Trophoblast cell (in vitro differentiated cells and primary cell): ENCODE data around the gene A4GNT.
A peak's percentile ranks its signal among the peaks of the same experiment; 100 is the strongest.

Source experiments
- DNase-seq, 2 donors: peaks; one replicate each; pipeline ENCODE4 v3.0.0-alpha.2; 2016
- H2AFZ ChIP-seq: 2 replicates; pipeline ENCODE4 v1.6.1; 2013; ENCODE audit warnings: low read length, moderate library complexity, mild to moderate bottlenecking; ENCODE audit not compliant: insufficient read depth, poor library complexity
- H2AK5ac ChIP-seq: 2 replicates; pipeline ENCODE4 v1.6.1; 2013; ENCODE audit warnings: mild to moderate bottlenecking, low read length
- H2BK120ac ChIP-seq: 2 replicates; pipeline ENCODE4 v1.6.1; 2013; ENCODE audit warnings: low read length, mild to moderate bottlenecking, moderate library complexity; ENCODE audit not compliant: insufficient read depth, poor library complexity
- H2BK12ac ChIP-seq: 2 replicates; pipeline ENCODE4 v1.6.1; 2013; ENCODE audit warnings: mild to moderate bottlenecking, low read length, moderate library complexity
- H2BK5ac ChIP-seq: 2 replicates; pipeline ENCODE4 v1.6.1; 2013; ENCODE audit warnings: low read length, low read depth, moderate library complexity, mild to moderate bottlenecking; ENCODE audit not compliant: poor library complexity
- H3K14ac ChIP-seq: 2 replicates; pipeline ENCODE4 v1.6.1; 2013; ENCODE audit warnings: mild to moderate bottlenecking, low read length
- H3K18ac ChIP-seq: 2 replicates; pipeline ENCODE4 v1.6.1; 2013; ENCODE audit warnings: mild to moderate bottlenecking, low read length
- H3K23ac ChIP-seq: 2 replicates; pipeline ENCODE4 v1.6.1; 2013; ENCODE audit warnings: low read length
- H3K27ac ChIP-seq: 2 replicates; pipeline ENCODE4 v1.5.1; 2013; ENCODE audit warnings: low read depth, mild to moderate bottlenecking, inconsistent platforms, low read length, moderate library complexity
- H3K27me3 ChIP-seq: 2 replicates; pipeline ENCODE4 v1.6.1; 2013; ENCODE audit warnings: inconsistent platforms, mild to moderate bottlenecking, low read length, moderate library complexity; ENCODE audit not compliant: insufficient read depth
- H3K36me3 ChIP-seq, 2 experiments: 1 replicate in 1 of 2; 2 replicates in 1 of 2; pipeline ENCODE4 v1.6.1; 2013; ENCODE audit warnings: low read length in 2 of 2, mild to moderate bottlenecking in 2 of 2, moderate library complexity in 1 of 2; ENCODE audit not compliant: insufficient read depth in 2 of 2, control insufficient read depth in 1 of 2
- H3K4ac ChIP-seq: 2 replicates; pipeline ENCODE4 v1.6.1; 2013; ENCODE audit warnings: low read depth, mild to moderate bottlenecking, low read length, moderate library complexity
- H3K4me1 ChIP-seq, 2 experiments: 1 replicate in 1 of 2; 2 replicates in 1 of 2; pipeline ENCODE4 v1.6.1; 2013; ENCODE audit warnings: low read length in 2 of 2, mild to moderate bottlenecking in 2 of 2, moderate library complexity in 1 of 2; ENCODE audit not compliant: insufficient read depth in 2 of 2, control insufficient read depth in 1 of 2
- H3K4me2 ChIP-seq: 2 replicates; pipeline ENCODE4 v1.6.1; 2013; ENCODE audit warnings: inconsistent platforms, mild to moderate bottlenecking, low read length, moderate library complexity
- H3K4me3 ChIP-seq: 2 replicates; pipeline ENCODE4 v1.5.1; 2013; ENCODE audit warnings: mild to moderate bottlenecking, low read depth, low read length, inconsistent platforms
- H3K79me1 ChIP-seq: one replicate; pipeline ENCODE4 v1.6.1; 2013; ENCODE audit warnings: low read length
- H3K79me2 ChIP-seq: 2 replicates; pipeline ENCODE4 v1.6.1; 2013; ENCODE audit warnings: low read length, mild to moderate bottlenecking; ENCODE audit not compliant: control insufficient read depth, insufficient read depth, poor library complexity
- H3K9ac ChIP-seq: 2 replicates; pipeline ENCODE4 v1.6.1; 2013; ENCODE audit warnings: mild to moderate bottlenecking, low read length
- H3K9me3 ChIP-seq: 2 replicates; pipeline ENCODE4 v1.6.1; 2013; ENCODE audit warnings: low read depth, mild to moderate bottlenecking, control low read depth, inconsistent platforms, low read length; ENCODE audit not compliant: insufficient read depth
- H4K12ac ChIP-seq: 2 replicates; pipeline ENCODE4 v1.6.1; 2013; ENCODE audit warnings: low read depth, mild to moderate bottlenecking, low read length, moderate library complexity
- H4K8ac ChIP-seq: 2 replicates; pipeline ENCODE4 v1.6.1; 2013; ENCODE audit warnings: low read depth, mild to moderate bottlenecking, low read length, moderate library complexity
- H4K91ac ChIP-seq: one replicate; pipeline ENCODE4 v1.6.1; 2013; ENCODE audit warnings: low read depth, mild to moderate bottlenecking, low read length, moderate library complexity
- WGBS: extraction: QIAGEN DNeasy Blood & Tissue Kit; methylation state at CpG from one replicate; pipeline ENCODE4 v1.1.7; 2013; ENCODE audit warnings: missing lambda C conversion rate; ENCODE audit not compliant: insufficient read length, insufficient coverage; ENCODE audit errors: extremely low coverage; 5-methylcytosine and 5-hydroxymethylcytosine counted together

Gene A4GNT

DNA sequence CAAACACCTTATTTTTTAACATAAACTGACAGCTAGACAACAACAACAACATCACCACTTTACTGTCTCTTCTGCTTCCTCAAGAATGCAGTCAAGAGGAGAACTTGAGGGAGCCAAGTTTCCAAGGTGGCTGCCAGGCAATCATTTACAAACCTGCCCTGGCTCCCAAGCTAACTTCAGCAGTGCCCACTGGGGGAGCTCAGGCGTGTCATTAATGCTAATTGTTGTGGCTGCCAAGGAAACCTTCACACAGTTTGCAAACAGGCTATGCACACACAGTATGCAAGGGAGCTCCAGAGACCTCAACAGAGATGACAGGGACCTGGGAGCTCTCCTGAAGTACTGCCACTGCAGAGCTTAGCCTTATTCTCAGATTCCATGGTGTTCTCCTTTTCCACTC is 18.9 kb downstream of the A4GNT start:
- peaks cover 7% of the 10 kb centered on the region for H3K79me1 ChIP-seq
- H3K23ac ChIP-seq = no peak overlapping the region
- no peak overlapping the region for H2BK5ac ChIP-seq
- H3K4me1 ChIP-seq = peaks cover 4 to 5% of the 10 kb centered on the region in 2 experiments
- no peak overlapping the region for H3K18ac ChIP-seq
- no peak overlapping the region for H3K9ac ChIP-seq
- H3K27me3 ChIP-seq = no peaks in the 10 kb centered on the region
- no peak overlapping the region for H2BK12ac ChIP-seq
- no peak overlapping the region for H4K8ac ChIP-seq
- H2AK5ac ChIP-seq = no peak overlapping the region
- H3K4me2 ChIP-seq = no peak overlapping the region
- no peaks in the 10 kb centered on the region for H3K9me3 ChIP-seq
- H3K36me3 ChIP-seq = no peaks in the 10 kb centered on the region
- no peak overlapping the region for H2BK120ac ChIP-seq
- H4K12ac ChIP-seq = no peak overlapping the region
- no peak overlapping the region for H4K91ac ChIP-seq
- no peak overlapping the region for H3K14ac ChIP-seq
- no peak overlapping the region for H3K27ac ChIP-seq
- WGBS = no CpG with 5 or more reads among the region's 1 CpG
- H3K4me3 ChIP-seq = no peak overlapping the region
- H2AFZ ChIP-seq = no peak overlapping the region
- no peak for DNase-seq
- H3K4ac ChIP-seq = no peak overlapping the region
- peaks cover 2% of the 10 kb centered on the region for H3K79me2 ChIP-seq

- H3K9me3 ChIP-seq = peaks cover 1% of the 10 kb centered on the region
- no CpG with 5 or more reads among the region's 8 CpGs for WGBS
- peaks cover 7% of the 10 kb centered on the region for H3K79me1 ChIP-seq
- H2AFZ ChIP-seq = no peak overlapping the region
- no peak overlapping the region for H3K4me2 ChIP-seq
- H2AK5ac ChIP-seq = no peak overlapping the region
- no peak overlapping the region for H2BK5ac ChIP-seq
- no peak overlapping the region for H3K4me3 ChIP-seq
- no peak overlapping the region for H3K9ac ChIP-seq
- no peak overlapping the region for H3K14ac ChIP-seq
- H4K91ac ChIP-seq = no peak overlapping the region
- DNase-seq = peak in 1 of 2 donors; percentile 24
- no peaks in the 10 kb centered on the region for H3K36me3 ChIP-seq
- H3K4ac ChIP-seq = no peak overlapping the region
- H2BK12ac ChIP-seq = no peak overlapping the region
- no peak overlapping the region for H4K8ac ChIP-seq
- H3K79me2 ChIP-seq = peaks cover 2% of the 10 kb centered on the region
- no peak overlapping the region for H3K18ac ChIP-seq
- H2BK120ac ChIP-seq = no peak overlapping the region
- no peak overlapping the region for H4K12ac ChIP-seq
- H3K4me1 ChIP-seq = peaks cover 4 to 5% of the 10 kb centered on the region in 2 experiments
- no peak overlapping the region for H3K23ac ChIP-seq
- no peaks in the 10 kb centered on the region for H3K27me3 ChIP-seq
- H3K27ac ChIP-seq = no peak overlapping the region
Measured at GRCh38 chr3:138112362-138112761, 19.8 kb downstream of the A4GNT start.

GRCh38 chr3:138105598-138105997 is 26.6 kb downstream of the A4GNT start:
- Histone ChIP-seq H3K79me2 (no peaks in the 10 kb centered on the region), H2BK12ac (no peak overlapping the region), H3K23ac (no peak overlapping the region), H2BK120ac (no peak overlapping the region), H3K9me3 (peaks cover 1% of the 10 kb centered on the region), H3K4me3 (no peak overlapping the region), H3K27ac (no peak overlapping the region), H3K27me3 (no peaks in the 10 kb centered on the region), H3K4ac (no peak overlapping the region), H2AFZ (no peak overlapping the region), H3K9ac (no peak overlapping the region), H3K4me2 (no peak overlapping the region), H3K14ac (no peak overlapping the region), H3K18ac (no peak overlapping the region), H3K36me3 (peaks cover 3 to 7% of the 10 kb centered on the region in 2 experiments), H3K4me1 (no peaks in the 10 kb centered on the region), H4K91ac (no peak overlapping the region), H2AK5ac (no peak overlapping the region), H4K12ac (no peak overlapping the region), H4K8ac (no peak overlapping the region), H3K79me1 (no peaks in the 10 kb centered on the region), H2BK5ac (no peak overlapping the region)
- DNase-seq = no peak
- WGBS = no CpG with 5 or more reads among the region's 1 CpG

GRCh38 chr3:138103466-138103865 is 28.7 kb downstream of the A4GNT start:
- H3K4ac ChIP-seq = no peak overlapping the region
- no peak overlapping the region for H4K8ac ChIP-seq
- H3K14ac ChIP-seq = no peak overlapping the region
- no peak overlapping the region for H3K18ac ChIP-seq
- H3K9me3 ChIP-seq = peaks cover 1% of the 10 kb centered on the region
- no peaks in the 10 kb centered on the region for H3K79me2 ChIP-seq
- no peaks in the 10 kb centered on the region for H3K4me1 ChIP-seq
- no peak overlapping the region for H2BK5ac ChIP-seq
- DNase-seq = no peak
- no peak overlapping the region for H2BK120ac ChIP-seq
- no peak overlapping the region for H2BK12ac ChIP-seq
- no peak overlapping the region for H3K27ac ChIP-seq
- no peak overlapping the region for H3K9ac ChIP-seq
- H3K36me3 ChIP-seq = peaks cover 3 to 8% of the 10 kb centered on the region in 2 experiments
- no peak overlapping the region for H3K4me2 ChIP-seq
- H2AFZ ChIP-seq = no peak overlapping the region
- no peaks in the 10 kb centered on the region for H3K27me3 ChIP-seq
- H2AK5ac ChIP-seq = no peak overlapping the region
- no peak overlapping the region for H3K4me3 ChIP-seq
- no peak overlapping the region for H3K23ac ChIP-seq
- H4K91ac ChIP-seq = no peak overlapping the region
- H4K12ac ChIP-seq = no peak overlapping the region
- no CpG with 5 or more reads among the region's 19 CpGs for WGBS
- H3K79me1 ChIP-seq = no peaks in the 10 kb centered on the region
